GM23248 (cell line): Measurements from ENCODE around the gene NEMP2.

Experiments used
- EZH2 ChIP-seq: fragments of 200-600 bp; sonication (generic); IDR thresholded peaks from 2 replicates; pipeline ENCODE4 v1.6.1; 2018; ENCODE audit warnings: antibody characterized with exemption, mild to moderate bottlenecking; ENCODE audit not compliant: insufficient read depth, poor library complexity, severe bottlenecking
- EZH2phosphoT487 ChIP-seq: fragments of 200-600 bp; sonication (generic); IDR thresholded peaks from 2 replicates; pipeline ENCODE4 v1.6.1; 2018; ENCODE audit warnings: antibody characterized with exemption, moderate library complexity, mild to moderate bottlenecking, low read depth; ENCODE audit not compliant: insufficient read depth

DNA sequence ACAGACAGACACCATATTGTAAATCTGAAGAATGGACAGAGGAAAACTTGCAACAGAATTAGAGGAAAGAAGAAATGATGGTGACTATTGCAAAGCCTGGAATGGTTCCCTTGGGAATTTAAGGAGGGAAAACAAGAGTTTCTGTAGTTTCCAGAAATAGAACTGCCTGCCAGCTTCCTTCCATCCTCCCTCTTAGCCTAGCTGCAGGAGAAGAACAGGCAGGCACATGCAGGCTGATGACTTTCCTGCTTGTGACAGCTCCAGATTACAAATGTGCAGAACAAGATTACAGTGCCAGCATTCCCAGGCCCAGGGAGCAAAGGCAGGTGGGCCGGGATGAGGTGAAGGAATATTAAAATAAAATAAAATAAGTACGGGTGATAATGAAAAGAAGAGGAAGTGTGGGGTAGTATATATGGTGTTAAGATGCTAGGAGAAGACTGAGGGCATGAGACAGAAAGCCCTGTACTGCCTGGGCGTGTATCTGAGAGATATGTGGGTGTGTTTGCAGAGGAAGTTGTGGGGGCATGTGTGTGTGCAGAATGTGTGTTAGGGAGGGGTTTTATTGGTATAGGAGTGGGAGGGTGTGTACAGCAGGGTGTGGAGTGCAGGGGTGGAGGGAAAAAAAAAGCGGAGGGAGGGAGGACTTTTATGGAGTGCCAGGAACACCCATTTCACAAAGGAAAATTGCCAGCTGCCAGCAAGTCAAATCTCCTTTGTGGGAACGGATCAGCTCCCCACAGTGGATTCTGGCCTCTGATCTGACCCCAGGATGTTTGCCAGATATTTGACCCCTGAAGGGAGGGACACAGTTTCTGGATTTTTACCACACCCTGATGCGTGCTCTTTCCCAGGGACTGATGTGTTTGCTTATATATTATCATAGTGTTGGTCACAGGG is 43.9 kb upstream of the NEMP2 start:
- TF ChIP-seq EZH2 (no peak), EZH2phosphoT487 (no peak)
